Measurements from ENCODE around the gene SORCS2.

GRCh38 chr4:7786517-7786916 is 594.2 kb downstream of the SORCS2 start:
- TF ChIP-seq POLR2AphosphoS5 (IDR thresholded peaks at IDR 0.05; ENCODE audit: borderline replicate concordance, low read depth, low read length) (no peak), EZH2 (IDR thresholded peaks at IDR 0.05) (no peak), FOXP2 (optimal IDR thresholded peaks at IDR 0.05; ENCODE audit: control extremely low read depth, extremely low read length, insufficient read depth) (no peak)

Data from SK-N-MC (cell line).